HTR-8/SVneo (cell line): ENCODE data around the gene THAP12.
A peak's percentile ranks its signal among the peaks of the same experiment; 100 is the strongest.
"Not testable (repeated sequence)": the region's sequence is repeated elsewhere in the genome, so short reads cannot be mapped to it uniquely, and the experiment has no call there.

Source experiments
- DNase-seq: peaks from one replicate; pipeline ENCODE4 v3.0.0; 2011; ENCODE audit warnings: low spot score, mixed read lengths; ENCODE audit not compliant: insufficient read length
- FAIRE-seq: peaks from 2 replicates; lab custom pipeline; 2011; peaks lifted over from hg19 to GRCh38; lab: Jason Lieb, UNC

Gene THAP12

GRCh38 chr11:76329983-76330382 lies 50.9 kb downstream of the THAP12 start:
- peak; percentile 26 for FAIRE-seq
- no peak for DNase-seq

GRCh38 chr11:76329084-76329648 lies 51.8 kb downstream of the THAP12 start:
- DNase-seq (peak; percentile 69), FAIRE-seq (peak; percentile 86)

GRCh38 chr11:76327756-76328388 lies 53.1 kb downstream of the THAP12 start:
- no peak for DNase-seq
- peak; percentile 9 for FAIRE-seq

- DNase-seq (no peak), FAIRE-seq (no peak)
Measured at GRCh38 chr11:76327202-76327601, 53.7 kb downstream of the THAP12 start.

- FAIRE-seq (no peak), DNase-seq (no peak)
Measured at GRCh38 chr11:76325185-76325584, 55.7 kb downstream of the THAP12 start.

- no peak for FAIRE-seq
- no peak for DNase-seq
Measured at GRCh38 chr11:76323804-76324203, 57.1 kb downstream of the THAP12 start.

GRCh38 chr11:76323375-76323774 lies 57.6 kb downstream of the THAP12 start:
- not testable (repeated sequence) for DNase-seq
- peak; percentile 69 for FAIRE-seq

- FAIRE-seq = no peak
- no peak for DNase-seq
Measured at GRCh38 chr11:76322942-76323341, 58.0 kb downstream of the THAP12 start.

GRCh38 chr11:76322540-76322939 lies 58.4 kb downstream of the THAP12 start:
- no peak for FAIRE-seq

GRCh38 chr11:76321820-76322524 lies 59.0 kb downstream of the THAP12 start:
- no peak for FAIRE-seq
- DNase-seq = no peak

More at GRCh38 chr11:76322540-76322939, 58.4 kb downstream of the THAP12 start:
- DNase-seq = no peak

- FAIRE-seq (no peak), DNase-seq (no peak)
Measured at GRCh38 chr11:76321340-76321739, 59.6 kb downstream of the THAP12 start.

GRCh38 chr11:76320929-76321328 lies 60.0 kb downstream of the THAP12 start:
- FAIRE-seq = no peak

GRCh38 chr11:76319798-76320197 lies 61.1 kb downstream of the THAP12 start:
- FAIRE-seq, DNase-seq: not testable (repeated sequence)

More at GRCh38 chr11:76320929-76321328, 60.0 kb downstream of the THAP12 start:
- no peak for DNase-seq

- DNase-seq (peak; percentile 91), FAIRE-seq (peak; percentile 36)
Measured at GRCh38 chr11:76318744-76319384, 62.1 kb downstream of the THAP12 start.

- no peak for FAIRE-seq
- no peak for DNase-seq
Measured at GRCh38 chr11:76317296-76317695, 63.6 kb downstream of the THAP12 start.

GRCh38 chr11:76316726-76317125 lies 64.2 kb downstream of the THAP12 start:
- DNase-seq (no peak), FAIRE-seq (no peak)

GRCh38 chr11:76315182-76315853 lies 65.6 kb downstream of the THAP12 start:
- DNase-seq (no peak), FAIRE-seq (no peak)

- FAIRE-seq = peak; percentile 49
- no peak for DNase-seq
Measured at GRCh38 chr11:76314741-76315090, 66.2 kb downstream of the THAP12 start.

GRCh38 chr11:76313913-76314740 lies 66.8 kb downstream of the THAP12 start:
- no peak for FAIRE-seq
- no peak for DNase-seq

- FAIRE-seq (no peak), DNase-seq (no peak)
Measured at GRCh38 chr11:76313271-76313670, 67.7 kb downstream of the THAP12 start.
